ENCODE results near the gene SETD2. TPM values are rescaled to one million over a fixed set of nuclear protein-coding genes. Genes with fewer than 3 reads are reported as not detected.

Gene SETD2
- total and polyA plus RNA-seq, 10 donors: 10.4 to 94.0 (median 63.8) TPM

GRCh38 chr3:46979958-46980497, 183.9 kb downstream of the SETD2 start:
- 0 to 9% (median 2%) methylated on average over 6 to 40 of the region's 40 CpGs for WGBS, 5 donors
- Histone ChIP-seq H3K4me3 (peak overlapping the region; percentile 51 to 78 (median 56)), H3K36me3 (no peaks in the 10 kb centered on the region), H3K4me1 (peaks cover 28 to 88% (median 77%) of the 10 kb centered on the region in 6 donors), H3K9me3 (no peaks in the 10 kb centered on the region), H3K27ac (peak overlapping the region in 7 of 8 donors; percentile 88 to 96 (median 90)), H3K27me3 (replicated peaks in 1 of 7) (no peaks in the 10 kb centered on the region)
- TF ChIP-seq, protein P1, sequence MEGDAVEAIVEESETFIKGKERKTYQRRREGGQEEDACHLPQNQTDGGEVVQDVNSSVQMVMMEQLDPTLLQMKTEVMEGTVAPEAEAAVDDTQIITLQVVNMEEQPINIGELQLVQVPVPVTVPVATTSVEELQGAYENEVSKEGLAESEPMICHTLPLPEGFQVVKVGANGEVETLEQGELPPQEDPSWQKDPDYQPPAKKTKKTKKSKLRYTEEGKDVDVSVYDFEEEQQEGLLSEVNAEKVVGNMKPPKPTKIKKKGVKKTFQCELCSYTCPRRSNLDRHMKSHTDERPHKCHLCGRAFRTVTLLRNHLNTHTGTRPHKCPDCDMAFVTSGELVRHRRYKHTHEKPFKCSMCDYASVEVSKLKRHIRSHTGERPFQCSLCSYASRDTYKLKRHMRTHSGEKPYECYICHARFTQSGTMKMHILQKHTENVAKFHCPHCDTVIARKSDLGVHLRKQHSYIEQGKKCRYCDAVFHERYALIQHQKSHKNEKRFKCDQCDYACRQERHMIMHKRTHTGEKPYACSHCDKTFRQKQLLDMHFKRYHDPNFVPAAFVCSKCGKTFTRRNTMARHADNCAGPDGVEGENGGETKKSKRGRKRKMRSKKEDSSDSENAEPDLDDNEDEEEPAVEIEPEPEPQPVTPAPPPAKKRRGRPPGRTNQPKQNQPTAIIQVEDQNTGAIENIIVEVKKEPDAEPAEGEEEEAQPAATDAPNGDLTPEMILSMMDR (IDR thresholded peaks at IDR 0.05 in 8 of 11, conservative IDR thresholded peaks at IDR 0.05 in 3 of 11): no peak
- TF ChIP-seq POLR2A (IDR thresholded peaks at IDR 0.05) (no peak), POLR2AphosphoS5 (IDR thresholded peaks at IDR 0.05) (no peak)
- peak; percentile 92 for DNase-seq
- intact Hi-C loops (cut with DNase I; ENCODE audit: low total_unique reads): no loop called here

DNA sequence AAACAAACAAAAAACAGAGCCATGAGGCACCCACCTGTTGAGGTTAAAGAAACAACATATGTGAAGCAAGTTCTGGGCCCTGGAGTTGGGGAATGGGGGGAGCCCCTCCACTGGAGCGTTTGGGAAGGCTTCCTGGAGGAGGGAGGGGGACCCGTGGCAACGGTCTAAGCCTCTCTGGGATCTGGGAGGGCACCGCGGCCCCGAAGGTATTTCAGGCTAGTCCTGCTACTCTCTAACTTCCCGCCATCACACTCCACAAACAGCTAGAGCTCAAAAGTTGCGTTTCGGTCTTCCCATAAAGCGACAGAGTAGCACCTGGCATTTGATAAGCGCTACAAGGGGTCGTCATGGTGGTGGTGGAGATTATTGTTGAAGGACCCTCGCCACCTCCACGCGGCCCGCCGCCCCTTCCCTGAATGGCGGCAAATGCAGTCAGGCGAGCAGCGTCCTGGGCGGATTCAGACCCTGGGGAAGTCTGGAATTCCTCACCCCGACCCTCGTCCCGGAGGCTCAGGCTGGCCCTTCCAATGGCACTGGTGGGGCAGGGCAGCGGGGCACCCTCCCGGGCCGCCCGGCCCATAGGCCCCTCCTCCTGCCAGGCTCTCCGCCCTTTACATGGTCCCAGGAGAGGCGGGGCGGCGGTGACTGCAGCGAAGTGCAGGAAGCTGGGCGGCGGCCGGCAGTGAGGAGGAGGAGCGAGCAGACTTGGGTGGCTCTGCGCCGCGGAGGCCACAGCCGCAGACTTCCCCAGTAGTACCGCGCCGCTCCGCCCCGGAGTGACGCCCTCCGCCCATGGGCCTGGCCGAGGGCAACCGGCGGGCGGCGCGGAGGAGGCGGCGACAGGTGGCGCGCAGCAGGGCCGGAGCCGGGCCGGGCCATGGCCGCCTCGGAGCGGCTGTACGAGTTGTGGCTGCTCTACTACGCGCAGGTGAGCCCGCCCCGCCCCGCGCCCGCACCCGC, 184.6 kb downstream of the SETD2 start, which contains the start of gene NBEAL2:
TSS of gene NBEAL2 (plus strand) at position 682 of the 960 bp plus-strand sequence. CDS start at position 878, 196 bp downstream.
- 1 to 2% (median 1%) methylated on average over 26 to 73 of the region's 73 CpGs for WGBS, 5 donors
- H3K27me3 ChIP-seq (replicated peaks in 1 of 7): no peaks in the 10 kb centered on the region
- peaks cover 33 to 88% (median 78%) of the 10 kb centered on the region in 6 donors for H3K4me1 ChIP-seq
- intact Hi-C loops (cut with DNase I; ENCODE audit: low total_unique reads): no loop called here
- no peaks in the 10 kb centered on the region for H3K9me3 ChIP-seq
- H3K27ac ChIP-seq: peak within 1 kb of the TSS; percentile 84 to 96 (median 90)
- H3K4me3 ChIP-seq: peak within 1 kb of the TSS; percentile 51 to 78 (median 56)
- TF ChIP-seq POLR2A (IDR thresholded peaks at IDR 0.05) (peak in 1 of 3 donors; percentile 60), POLR2AphosphoS5 (IDR thresholded peaks at IDR 0.05) (peak; percentile 91 to 96 (median 95))
- TF ChIP-seq, protein P1 (IDR thresholded peaks at IDR 0.05 in 8 of 11, conservative IDR thresholded peaks at IDR 0.05 in 3 of 11): peak in 7 of 11 experiments; percentile 31 to 70 (median 57)
- DNase-seq: peak; percentile 100
- no peaks in the 10 kb centered on the region for H3K36me3 ChIP-seq

GRCh38 chr3:46978381-46978780, 185.5 kb downstream of the SETD2 start:
- Histone ChIP-seq H3K36me3 (no peaks in the 10 kb centered on the region), H3K27ac (peak overlapping the region in 6 of 8 donors; percentile 90 to 96 (median 91)), H3K4me3 (peak overlapping the region in 3 of 8 donors; percentile 52 to 78 (median 54)), H3K9me3 (no peaks in the 10 kb centered on the region), H3K27me3 (replicated peaks in 1 of 7) (no peaks in the 10 kb centered on the region), H3K4me1 (peaks cover 33 to 91% (median 83%) of the 10 kb centered on the region in 6 donors)
- DNase-seq: peak; percentile 77
- TF ChIP-seq, protein P1 (IDR thresholded peaks at IDR 0.05 in 8 of 11, conservative IDR thresholded peaks at IDR 0.05 in 3 of 11): no peak
- TF ChIP-seq POLR2AphosphoS5 (IDR thresholded peaks at IDR 0.05): no peak
- no peak for TF ChIP-seq POLR2A (IDR thresholded peaks at IDR 0.05)
- intact Hi-C loops (cut with DNase I; ENCODE audit: low total_unique reads): no loop called here
- WGBS, 5 donors: 88 to 96% (median 90%) methylated on average over 9 of the region's 9 CpGs
